ENCODE measurements around the gene CTNNBIP1. TPM values are rescaled to one million over a fixed set of nuclear protein-coding genes. Genes with fewer than 3 reads are reported as not detected.

The CTNNBIP1 gene, protein sequence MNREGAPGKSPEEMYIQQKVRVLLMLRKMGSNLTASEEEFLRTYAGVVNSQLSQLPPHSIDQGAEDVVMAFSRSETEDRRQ
- 6.9 and 8.6 TPM in 2 replicates for total RNA-seq
- total RNA-seq (2013), result 9.6 TPM
- polyA plus RNA-seq, result 8.1 and 8.7 TPM in 2 replicates
- 10.2 and 10.5 TPM in 2 replicates for polyA minus RNA-seq

DNA sequence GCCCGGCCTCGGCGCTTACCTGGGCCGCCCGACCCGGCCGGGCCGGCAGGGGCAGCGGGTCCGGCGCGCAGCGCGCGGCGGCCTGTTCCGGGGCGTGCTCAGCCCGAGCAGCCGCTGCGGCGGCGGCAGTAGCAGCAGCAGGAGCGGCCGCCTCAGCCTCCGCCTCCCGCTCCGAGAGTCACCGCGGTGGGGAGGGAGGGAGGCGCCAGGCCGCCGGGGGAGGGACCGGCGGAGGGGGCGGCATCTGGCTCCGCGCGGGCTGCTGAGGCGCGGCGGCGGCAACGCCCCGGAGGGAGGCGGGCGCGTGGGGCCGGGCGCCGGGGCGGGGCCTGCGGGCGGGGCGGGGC lies at the start of gene CTNNBIP1:
Gene CTNNBIP1, minus strand, starts transcription at position 194 of the 347 bp plus-strand sequence. CDS start 38,205 bp downstream, outside the sequence.
- peak within 1 kb of the TSS; percentile 99 for H3K27ac Mint-ChIP-seq
- ChIA-PET CTCF (interaction anchor here (1.2 kb wide), 2 partner anchors 36 to 41 kb away, joined by 5 to 6 read pairs; no protein-coding TSS in a partner anchor), POLR2A (interaction anchor here (0.6 to 1.4 kb wide), 2 partner anchors 40 to 336 kb away, joined by 6 to 11 read pairs; no protein-coding TSS in a partner anchor)
- no peaks in the 10 kb centered on the region for H3K27me3 Mint-ChIP-seq
- DNase-seq (no peak), ATAC-seq (ENCODE audit: low read depth) (no peak)
- Histone ChIP-seq H3K9me3 (ENCODE audit: control extremely low read depth in 1 of 3, control insufficient read depth in 2 of 3, insufficient read depth in 1 of 3, low read length in 2 of 3) (no peaks in the 10 kb centered on the region), H3K9ac (ENCODE audit: low read length) (peak within 1 kb of the TSS; percentile 76), H3K4me2 (replicated peaks; ENCODE audit: low read depth, low read length, poor library complexity, severe bottlenecking) (peak within 1 kb of the TSS; percentile 98), H3K27ac (ENCODE audit: low read length in 2 of 2) (peak within 1 kb of the TSS; percentile 56 to 67), H2AFZ (ENCODE audit: insufficient read depth, low read depth, low read length, poor library complexity, severe bottlenecking) (peak within 1 kb of the TSS; percentile 89), H3K79me2 (ENCODE audit: control insufficient read depth, insufficient read depth, low read length) (peaks cover 19% of the 10 kb centered on the region), H3K4me1 (ENCODE audit: control insufficient read depth in 2 of 2, insufficient read depth in 2 of 2, low read length in 2 of 2) (peaks cover 10 to 18% of the 10 kb centered on the region in 2 donors), H3K36me3 (replicated peaks in 1 of 2; ENCODE audit: control extremely low read depth in 1 of 2, control insufficient read depth in 1 of 2, extremely low read depth in 1 of 2, insufficient read depth in 2 of 2, low read length in 1 of 2) (no peaks in the 10 kb centered on the region), H3K27me3 (replicated peaks in 1 of 4; ENCODE audit: control extremely low read depth in 1 of 4, control insufficient read depth in 3 of 4, insufficient read depth in 4 of 4, low read length in 3 of 4) (no peaks in the 10 kb centered on the region), H4K20me1 (ENCODE audit: control insufficient read depth, insufficient read depth, low read length, poor library complexity, severe bottlenecking) (no peaks in the 10 kb centered on the region), H3K4me3 (ENCODE audit: control extremely low read depth in 1 of 5, extremely low read depth in 1 of 5, insufficient read depth in 1 of 5, low read depth in 2 of 5, low read length in 4 of 5) (peak within 1 kb of the TSS; percentile 65 to 96 (median 91))
- peaks cover 30% of the 10 kb centered on the region for H3K4me1 Mint-ChIP-seq
- WGBS (ENCODE audit: insufficient coverage), result under 1% methylated on average over 54 of the region's 55 CpGs
- H3K4me3 Mint-ChIP-seq, result peak within 1 kb of the TSS; percentile 99
- intact Hi-C loops (cut with micrococcal nuclease), result loop anchor here (1.0 to 5.0 kb wide), 12 partner anchors 10 to 782 kb away; partner anchors contain the start of genes CENPS, KIF1B, LZIC and NMNAT1
- no peaks in the 10 kb centered on the region for H3K9me3 Mint-ChIP-seq (ENCODE audit: insufficient read depth)
- TF ChIP-seq, protein P1, sequence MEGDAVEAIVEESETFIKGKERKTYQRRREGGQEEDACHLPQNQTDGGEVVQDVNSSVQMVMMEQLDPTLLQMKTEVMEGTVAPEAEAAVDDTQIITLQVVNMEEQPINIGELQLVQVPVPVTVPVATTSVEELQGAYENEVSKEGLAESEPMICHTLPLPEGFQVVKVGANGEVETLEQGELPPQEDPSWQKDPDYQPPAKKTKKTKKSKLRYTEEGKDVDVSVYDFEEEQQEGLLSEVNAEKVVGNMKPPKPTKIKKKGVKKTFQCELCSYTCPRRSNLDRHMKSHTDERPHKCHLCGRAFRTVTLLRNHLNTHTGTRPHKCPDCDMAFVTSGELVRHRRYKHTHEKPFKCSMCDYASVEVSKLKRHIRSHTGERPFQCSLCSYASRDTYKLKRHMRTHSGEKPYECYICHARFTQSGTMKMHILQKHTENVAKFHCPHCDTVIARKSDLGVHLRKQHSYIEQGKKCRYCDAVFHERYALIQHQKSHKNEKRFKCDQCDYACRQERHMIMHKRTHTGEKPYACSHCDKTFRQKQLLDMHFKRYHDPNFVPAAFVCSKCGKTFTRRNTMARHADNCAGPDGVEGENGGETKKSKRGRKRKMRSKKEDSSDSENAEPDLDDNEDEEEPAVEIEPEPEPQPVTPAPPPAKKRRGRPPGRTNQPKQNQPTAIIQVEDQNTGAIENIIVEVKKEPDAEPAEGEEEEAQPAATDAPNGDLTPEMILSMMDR (IDR thresholded peaks at IDR 0.05), result no peak
- TF ChIP-seq EZH2 (IDR thresholded peaks at IDR 0.05; ENCODE audit: borderline replicate concordance, insufficient read depth, low read depth, low read length, poor library complexity, severe bottlenecking), result no peak

DNA sequence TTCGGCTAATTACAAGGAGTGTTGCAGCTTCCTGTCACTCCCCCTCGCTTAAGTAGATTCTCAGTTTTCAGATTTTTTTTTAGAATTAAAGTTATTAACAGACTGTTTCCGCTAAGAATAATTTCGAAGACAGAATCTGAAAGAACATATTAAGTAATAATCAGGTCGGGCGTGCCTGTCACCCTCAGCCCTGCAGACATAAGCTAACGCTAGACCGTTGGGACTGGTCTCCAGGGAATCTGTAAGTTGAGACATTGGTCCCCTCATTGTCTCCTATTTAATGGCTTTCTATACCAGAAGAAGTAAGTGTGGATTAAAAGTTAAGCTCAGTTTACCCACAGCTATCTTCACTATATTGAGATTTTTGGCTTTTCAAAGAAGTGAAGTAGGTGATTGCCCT lies 47.7 kb upstream of the CTNNBIP1 start:
- H3K9ac ChIP-seq (ENCODE audit: low read length), result no peak overlapping the region
- ChIA-PET CTCF (interaction anchor here (0.6 to 1.1 kb wide), 3 partner anchors 14 to 428 kb away, joined by 3 to 5 read pairs (median 4); partner anchors contain the start of genes LZIC and NMNAT1), POLR2A (interaction anchor here (0.6 kb wide), 2 partner anchors 16 to 434 kb away, joined by 4 to 6 read pairs; no protein-coding TSS in a partner anchor)
- H3K9me3 ChIP-seq (ENCODE audit: control extremely low read depth in 1 of 3, control insufficient read depth in 2 of 3, insufficient read depth in 1 of 3, low read length in 2 of 3), result no peaks in the 10 kb centered on the region
- H3K4me1 ChIP-seq (ENCODE audit: control insufficient read depth in 2 of 2, insufficient read depth in 2 of 2, low read length in 2 of 2), result peaks cover 11 to 14% of the 10 kb centered on the region in 2 donors
- Mint-ChIP-seq H3K9me3 (ENCODE audit: insufficient read depth) (no peaks in the 10 kb centered on the region), H3K27ac (no peak overlapping the region), H3K4me3 (no peak overlapping the region), H3K27me3 (no peaks in the 10 kb centered on the region), H3K4me1 (peaks cover 14% of the 10 kb centered on the region)
- H3K4me3 ChIP-seq (ENCODE audit: control extremely low read depth in 1 of 5, extremely low read depth in 1 of 5, insufficient read depth in 1 of 5, low read depth in 2 of 5, low read length in 4 of 5), result no peak overlapping the region
- ATAC-seq (ENCODE audit: low read depth), result no peak
- no peak overlapping the region for H3K27ac ChIP-seq (ENCODE audit: low read length in 2 of 2)
- no peak overlapping the region for H2AFZ ChIP-seq (ENCODE audit: insufficient read depth, low read depth, low read length, poor library complexity, severe bottlenecking)
- peaks cover 0 to 3% of the 10 kb centered on the region in 2 experiments for H3K36me3 ChIP-seq (replicated peaks in 1 of 2; ENCODE audit: control extremely low read depth in 1 of 2, control insufficient read depth in 1 of 2, extremely low read depth in 1 of 2, insufficient read depth in 2 of 2, low read length in 1 of 2)
- H3K4me2 ChIP-seq (replicated peaks; ENCODE audit: low read depth, low read length, poor library complexity, severe bottlenecking), result no peak overlapping the region
- TF ChIP-seq EZH2 (IDR thresholded peaks at IDR 0.05; ENCODE audit: borderline replicate concordance, insufficient read depth, low read depth, low read length, poor library complexity, severe bottlenecking), result no peak
- no peaks in the 10 kb centered on the region for H4K20me1 ChIP-seq (ENCODE audit: control insufficient read depth, insufficient read depth, low read length, poor library complexity, severe bottlenecking)
- peaks cover 20% of the 10 kb centered on the region for H3K79me2 ChIP-seq (ENCODE audit: control insufficient read depth, insufficient read depth, low read length)
- 100% methylated on average over 4 of the region's 8 CpGs for WGBS (ENCODE audit: insufficient coverage)
- H3K27me3 ChIP-seq (replicated peaks in 1 of 4; ENCODE audit: control extremely low read depth in 1 of 4, control insufficient read depth in 3 of 4, insufficient read depth in 4 of 4, low read length in 3 of 4), result no peaks in the 10 kb centered on the region
- DNase-seq, result no peak
- intact Hi-C loops (cut with micrococcal nuclease), result no loop called here
